C1 segment of cervical spinal cord (tissue), 14 donors: Measurements from ENCODE around the gene ARF5.
A peak's percentile ranks its signal among the peaks of the same experiment; 100 is the strongest.
"Not testable (repeated sequence)": the region's sequence is repeated elsewhere in the genome, so short reads cannot be mapped to it uniquely, and the experiment has no call there.

ENCODE experiments used
- DNase-seq, 14 donors: peaks; one replicate each; lab custom pipeline; 2025; lab: John Stamatoyannopoulos, UW

The ARF5 gene

GRCh38 chr7:127588019-127588696 lies at the start of gene ARF5:
ARF5 (plus strand) TSS chr7:127588411; CDS start chr7:127588499, 88 bp downstream.
- peak; percentile 27 to 92 (median 80) for DNase-seq

- DNase-seq: no peak
Observed at GRCh38 chr7:127539116-127539515, 49.1 kb upstream of the ARF5 start.

GRCh38 chr7:127540461-127540860 lies 47.8 kb upstream of the ARF5 start:
- DNase-seq: not testable (repeated sequence)

DNA sequence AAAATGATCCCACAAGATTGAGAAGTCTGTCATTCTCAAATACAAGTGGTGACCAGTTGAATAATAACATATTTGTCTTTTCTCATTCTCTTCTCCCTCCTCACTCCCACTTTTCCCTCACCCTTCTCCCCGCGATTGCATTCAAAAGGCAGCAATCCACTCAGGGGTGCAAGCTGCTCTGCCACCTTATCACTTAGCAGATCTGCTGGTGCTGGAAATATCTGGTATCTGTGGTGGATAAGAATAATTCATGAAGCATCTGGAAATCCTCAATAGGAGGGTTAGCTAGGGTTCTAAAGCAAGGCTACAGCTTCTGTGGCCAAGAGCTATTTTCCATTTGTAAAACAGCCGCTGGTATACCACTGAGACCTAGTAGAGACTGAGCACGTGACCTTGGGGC lies 46.7 kb upstream of the ARF5 start:
- DNase-seq: no peak

- DNase-seq: no peak
Observed at GRCh38 chr7:127546313-127546712, 41.9 kb upstream of the ARF5 start.

DNA sequence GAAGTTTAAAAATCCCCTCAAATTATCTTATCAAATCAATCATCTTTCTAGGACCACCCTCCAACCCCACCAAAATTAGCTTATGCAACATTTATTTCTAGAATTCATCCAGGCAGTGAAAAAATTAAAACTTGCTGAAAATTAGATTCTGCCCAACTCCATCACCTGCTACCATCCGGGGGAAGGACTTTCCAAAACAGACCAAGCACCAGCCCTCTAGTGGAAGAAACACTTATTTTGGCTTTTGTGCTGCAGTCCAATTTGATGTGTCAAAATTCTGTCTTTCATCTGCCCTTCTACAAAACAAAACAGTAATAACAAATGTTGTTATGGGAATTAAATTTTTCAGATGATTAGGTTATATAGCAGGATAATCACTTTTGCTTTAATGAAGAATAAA lies 38.0 kb upstream of the ARF5 start:
- DNase-seq: no peak

DNA sequence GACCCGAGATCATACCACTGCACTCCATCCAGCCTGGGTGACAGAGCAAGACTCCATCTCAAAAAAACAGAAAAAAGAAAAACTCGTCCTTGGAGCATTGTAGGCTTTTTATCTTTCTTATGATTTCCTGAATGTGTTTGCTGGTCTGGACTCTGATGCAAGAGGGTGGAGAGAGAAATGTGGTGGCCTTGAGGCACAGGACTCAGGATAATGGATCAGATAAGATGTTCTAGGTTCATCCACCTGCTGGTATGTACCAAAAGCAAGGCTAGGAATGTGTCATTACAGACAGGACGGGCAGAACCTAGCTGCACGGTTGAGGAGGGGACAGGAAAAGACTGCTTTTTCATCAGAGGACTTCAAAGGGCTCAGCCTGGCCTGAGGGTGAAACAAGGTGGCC lies 36.3 kb upstream of the ARF5 start:
- no peak for DNase-seq

GRCh38 chr7:127556404-127556803 lies 31.8 kb upstream of the ARF5 start:
- DNase-seq: no peak

DNA sequence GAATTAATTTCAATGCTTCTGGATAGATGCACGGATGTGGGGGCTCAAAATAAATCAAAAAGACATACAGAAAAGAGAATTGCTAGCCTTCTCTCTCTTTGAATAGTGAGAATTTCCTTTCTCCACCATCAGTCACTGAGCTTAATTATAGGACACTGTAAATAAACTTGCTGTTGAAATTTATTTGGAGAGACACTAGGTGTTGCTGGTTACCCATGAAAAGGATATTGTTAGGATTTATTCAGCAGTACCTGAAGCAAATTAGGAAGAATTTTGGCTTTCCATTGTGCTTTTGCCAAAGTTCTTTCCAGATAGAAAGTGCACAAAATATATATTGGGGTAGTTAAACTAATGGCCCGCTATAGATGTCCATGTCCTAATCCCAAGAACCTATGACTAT lies 30.4 kb upstream of the ARF5 start:
- DNase-seq: peak in 1 of 14 donors; percentile 5

- DNase-seq: no peak
Observed at GRCh38 chr7:127566242-127566641, 22.0 kb upstream of the ARF5 start.

DNA sequence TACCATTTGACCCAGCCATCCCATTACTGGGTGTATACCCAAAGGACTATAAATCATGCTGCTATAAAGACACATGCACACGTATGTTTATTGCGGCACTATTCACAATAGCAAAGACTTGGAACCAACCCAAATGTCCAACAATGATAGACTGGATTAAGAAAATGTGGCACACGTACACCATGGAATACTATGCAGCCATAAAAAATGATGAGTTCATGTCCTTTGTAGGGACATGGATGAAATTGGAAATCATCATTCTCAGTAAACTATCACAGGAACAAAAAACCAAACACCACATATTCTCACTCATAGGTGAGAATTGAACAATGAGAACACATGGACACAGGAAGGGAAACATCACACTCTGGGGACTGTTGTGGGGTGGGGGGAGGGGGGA lies 20.2 kb upstream of the ARF5 start:
- DNase-seq: not testable (repeated sequence)

DNA sequence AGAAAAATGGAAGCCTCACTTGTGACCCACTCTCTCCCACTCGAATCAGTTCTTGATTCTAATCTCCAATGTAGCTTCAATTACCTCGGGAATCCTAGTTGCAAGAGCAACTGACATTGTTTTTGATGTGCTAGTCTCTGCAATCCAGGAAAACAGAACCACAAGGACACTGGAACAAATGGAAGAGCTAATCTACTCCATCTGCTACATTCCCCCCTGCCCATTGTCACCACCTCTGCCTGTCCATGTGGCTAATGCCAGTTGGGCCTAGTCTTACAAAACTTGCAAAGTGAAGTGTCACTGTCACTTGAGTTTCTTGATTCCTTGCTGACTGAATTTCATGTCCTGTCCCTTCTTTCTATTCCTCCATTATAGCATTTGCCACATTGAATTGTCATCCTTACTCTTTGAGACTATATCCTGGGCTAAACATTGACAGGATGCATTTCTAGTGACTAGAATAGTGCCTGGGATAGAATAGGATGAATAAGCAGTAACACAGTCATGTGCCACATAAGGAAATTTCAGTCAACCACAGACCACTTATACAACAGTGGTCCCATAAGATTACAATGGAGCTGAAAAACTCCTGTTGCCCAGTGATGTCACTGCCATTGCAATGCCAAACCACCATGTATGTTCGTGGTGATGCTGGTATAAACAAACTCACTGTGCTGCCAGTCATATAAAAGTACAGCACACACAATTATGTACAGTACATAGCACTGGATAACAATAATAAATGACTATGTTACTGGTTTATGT lies 16.3 kb upstream of the ARF5 start:
- no peak for DNase-seq

DNA sequence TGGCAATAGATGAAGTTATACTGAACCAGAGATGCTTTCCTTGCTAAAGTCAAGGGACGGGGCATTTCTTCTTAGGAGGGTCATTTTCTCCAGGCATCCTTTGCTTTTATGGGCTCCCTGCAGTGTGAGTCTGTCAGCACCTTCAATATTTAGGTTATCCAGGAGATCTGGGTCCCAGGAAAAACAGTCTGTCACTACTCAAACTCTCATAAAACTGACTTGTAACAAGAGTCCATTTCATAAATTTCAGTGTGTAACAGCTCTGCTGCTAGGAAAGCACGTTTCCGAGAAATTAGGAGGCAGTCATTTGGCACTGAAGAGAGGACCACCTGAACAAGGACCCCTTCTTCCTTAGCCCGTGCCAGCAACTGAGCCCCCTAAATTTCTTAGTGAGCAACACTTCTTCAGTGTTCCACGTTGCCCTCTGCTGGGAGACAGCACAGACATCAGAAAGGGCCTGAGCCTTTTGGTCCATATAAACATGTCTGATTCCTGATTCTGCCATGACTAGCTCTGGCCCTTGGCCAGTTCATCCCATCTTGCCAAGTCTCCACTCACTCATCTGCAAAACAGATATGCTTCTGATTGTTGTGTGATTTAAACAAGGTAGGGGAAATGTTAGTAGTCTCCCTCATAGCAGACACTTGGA lies 10.1 kb upstream of the ARF5 start:
- DNase-seq: peak in 1 of 14 donors; percentile 8

GRCh38 chr7:127578711-127579275 lies 9.4 kb upstream of the ARF5 start:
- DNase-seq: no peak

GRCh38 chr7:127580612-127581011 lies 7.6 kb upstream of the ARF5 start:
- no peak for DNase-seq

GRCh38 chr7:127581716-127582115 lies 6.5 kb upstream of the ARF5 start:
- peak in 1 of 14 donors; percentile 23 for DNase-seq

DNA sequence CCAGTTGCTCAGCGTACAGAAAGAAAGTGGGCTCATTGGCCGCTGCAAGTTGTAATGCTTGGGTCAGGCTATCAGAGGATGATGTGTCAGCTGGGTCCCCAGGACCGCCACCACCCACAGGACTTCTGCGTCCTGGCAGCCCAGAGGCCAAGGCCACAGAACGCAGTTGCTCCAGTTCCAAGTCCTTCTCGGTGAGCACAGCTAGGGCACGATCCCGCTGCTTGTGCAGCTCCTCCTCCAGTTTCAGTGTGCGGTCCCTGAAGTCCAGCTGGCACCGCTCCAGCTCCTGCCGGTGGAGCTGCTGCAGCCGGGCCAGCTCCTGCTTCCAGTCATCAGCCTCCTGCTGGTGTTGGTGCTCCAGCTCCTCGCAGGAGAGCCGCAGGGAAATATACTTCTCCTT lies 5.8 kb upstream of the ARF5 start:
- peak in 8 of 14 donors; percentile 12 to 75 (median 22) for DNase-seq

DNA sequence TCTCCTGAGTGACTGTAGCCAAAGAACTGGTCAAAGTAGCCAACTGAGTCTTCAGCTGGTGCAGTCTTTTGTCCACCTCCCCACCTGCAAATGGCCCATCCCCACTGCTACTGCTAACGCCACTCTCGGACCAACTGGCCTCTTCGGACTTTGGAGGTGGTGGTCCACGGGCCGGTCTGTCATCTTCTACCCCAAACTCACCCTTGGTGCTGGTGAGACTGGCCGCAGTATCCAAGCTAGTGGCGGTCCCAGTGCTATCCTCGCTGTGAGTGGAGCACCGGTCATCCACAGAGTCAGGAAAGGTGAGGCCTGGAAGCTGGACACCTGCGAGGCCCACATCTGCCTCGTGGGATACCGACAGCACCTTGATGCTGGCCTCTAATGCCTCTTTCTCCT lies 3.6 kb upstream of the ARF5 start:
- DNase-seq: no peak

DNA sequence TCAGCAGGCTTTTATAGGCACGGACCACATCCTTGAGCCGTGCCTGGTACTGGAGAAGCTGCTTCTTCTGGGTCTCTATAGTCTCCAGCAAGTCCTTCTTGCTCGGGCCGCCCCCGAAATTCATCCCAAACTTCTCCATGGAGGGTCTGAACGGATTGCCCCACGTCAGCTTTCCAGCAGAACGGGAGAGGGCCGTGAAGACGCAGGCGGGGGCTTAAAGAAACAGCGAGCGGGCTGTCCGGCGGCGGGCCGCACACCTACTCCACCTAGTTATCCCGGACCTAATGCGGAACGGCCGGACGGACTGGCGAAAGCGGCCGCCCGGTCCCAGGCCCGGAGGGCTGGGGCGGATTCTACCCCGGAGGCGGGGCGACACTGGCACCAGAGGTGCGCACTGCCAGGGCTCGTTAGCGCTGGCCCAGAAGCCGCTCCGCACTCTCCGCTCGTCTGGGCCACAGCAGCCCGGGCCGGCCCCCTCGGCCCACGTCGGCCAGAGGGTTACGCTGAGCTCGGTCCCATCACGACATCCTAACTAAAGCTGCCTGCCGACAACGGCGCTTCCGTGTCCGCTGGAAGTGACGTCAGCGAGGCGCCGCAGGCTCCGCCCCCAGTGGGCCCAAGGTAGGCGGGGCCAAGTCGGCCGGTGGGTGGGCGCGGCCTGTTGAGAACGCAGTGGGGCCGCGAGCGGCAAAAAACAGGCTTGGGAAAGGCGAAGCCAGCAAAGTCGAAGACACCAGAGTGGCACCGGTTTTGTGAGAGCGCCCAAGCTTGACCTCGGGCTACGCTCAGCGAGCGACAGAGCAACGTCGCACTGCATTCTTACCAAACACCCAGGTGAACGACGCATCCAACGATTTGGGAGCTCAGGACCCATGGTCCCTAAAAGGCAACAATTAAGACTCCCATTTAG lies 2.9 kb upstream of the ARF5 start, which contains the start of gene GCC1:
Gene GCC1 (minus strand): TSS at position 553 of the 910 bp plus-strand sequence. CDS start 414 bp downstream, at position 139.
- peak; percentile 12 to 93 (median 86) for DNase-seq

DNA sequence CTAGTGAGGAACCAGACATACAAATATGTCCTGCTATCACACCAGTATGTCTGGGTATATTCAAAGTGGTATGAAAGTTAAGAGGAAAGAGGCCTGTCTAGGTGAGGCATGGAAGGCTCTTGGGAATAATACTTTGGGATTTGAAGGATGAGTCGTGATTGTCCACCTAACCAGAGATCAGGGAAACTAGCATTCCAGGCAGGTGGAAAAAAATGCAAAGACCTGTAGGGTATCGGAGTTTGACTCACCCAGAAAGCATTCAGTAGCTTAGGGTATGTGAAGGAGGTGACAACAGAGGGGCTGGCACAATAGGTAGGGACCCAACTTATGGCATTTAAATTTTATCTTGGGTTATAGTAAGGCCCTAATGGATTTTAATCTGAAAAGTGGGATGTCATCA lies 1.9 kb upstream of the ARF5 start:
- DNase-seq: no peak

DNA sequence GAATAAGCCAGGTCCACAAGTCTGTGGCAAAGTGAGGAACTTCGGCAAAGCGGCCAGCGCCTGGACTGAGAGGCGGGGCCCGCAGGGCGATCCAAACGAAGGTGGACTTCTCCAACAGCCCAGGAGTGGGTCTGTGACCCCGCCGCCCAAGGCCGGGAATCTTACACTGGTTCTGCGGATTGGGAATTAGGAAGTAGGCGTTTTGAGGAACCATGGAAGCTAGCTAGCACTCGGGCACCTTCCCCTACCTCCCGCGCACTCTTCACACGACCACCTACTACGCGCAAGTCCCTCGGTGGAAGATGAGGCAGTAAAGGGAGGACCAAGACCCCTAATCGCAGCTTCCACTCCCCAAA lies 570 bp upstream of the ARF5 start:
- peak in 3 of 14 donors; percentile 50 to 53 (median 52) for DNase-seq
